WTC11 (cell line): ENCODE results near the gene NUDT22. TPM values are rescaled to one million over a fixed set of nuclear protein-coding genes. Genes with fewer than 3 reads are reported as not detected.

Experiments
- ATAC-seq: fragments of 200-7000 bp; cut with Tn5 transposase; 2 replicates; pipeline ENCODE4 v1.10.0; 2021; ENCODE audit warnings: mild to moderate bottlenecking, moderate library complexity
- CTCF ChIA-PET: fragments of 300-600 bp; sonication (Branson Sonifier 250); formaldehyde crosslinking; loops from one replicate; lab custom pipeline; 2021; ENCODE audit warnings: antibody characterized with exemption; lab: Charles Lee
- POLR2A ChIA-PET: fragments of 350-600 bp; sonication (Branson Sonifier 250); formaldehyde crosslinking; loops from one replicate; lab custom pipeline; 2021; ENCODE audit warnings: antibody characterized with exemption; lab: Charles Lee
- DNase-seq: peaks from one replicate; pipeline ENCODE4 v3.0.0; 2021; ENCODE audit warnings: low spot score
- H3K27ac Mint-ChIP-seq: 2 replicates; pipeline ENCODE4 v1.8.0; 2021; ENCODE audit warnings: mixed read lengths
- H3K27me3 Mint-ChIP-seq: 2 replicates; pipeline ENCODE4 v1.8.0; 2021; ENCODE audit warnings: low read depth, mild to moderate bottlenecking, moderate library complexity, mixed read lengths
- H3K36me3 Mint-ChIP-seq: 2 replicates; pipeline ENCODE4 v1.8.0; 2021; ENCODE audit warnings: mixed read lengths
- H3K4me1 Mint-ChIP-seq: 2 replicates; pipeline ENCODE4 v1.8.0; 2022; ENCODE audit warnings: mixed read lengths
- H3K4me3 Mint-ChIP-seq: 2 replicates; pipeline ENCODE4 v1.8.0; 2021; ENCODE audit warnings: mild to moderate bottlenecking, moderate library complexity, mixed read lengths
- H3K9me3 Mint-ChIP-seq: 2 replicates; pipeline ENCODE4 v1.8.0; 2021; ENCODE audit warnings: mixed read lengths
- GTF2I ChIP-seq: fragments of 250-450 bp; sonication (Bioruptor Pico); conservative IDR thresholded peaks from 2 replicates; pipeline ENCODE4 v1.4.0; 2021; ENCODE audit warnings: mild to moderate bottlenecking
- JUN ChIP-seq: sonication (generic); formaldehyde crosslinking; IDR thresholded peaks from 2 replicates; pipeline ENCODE4 v1.8.0; 2023; ENCODE audit warnings: mild to moderate bottlenecking, missing genetic modification reagents
- MXD4 ChIP-seq: fragments of 250-450 bp; sonication (Bioruptor Pico); IDR thresholded peaks from 2 replicates; pipeline ENCODE4 v1.8.0; 2021; ENCODE audit warnings: mild to moderate bottlenecking, moderate library complexity, borderline replicate concordance
- NFE2L1 ChIP-seq: sonication (generic); formaldehyde crosslinking; IDR thresholded peaks from 2 replicates; pipeline ENCODE4 v1.8.1; 2023; ENCODE audit warnings: missing genetic modification reagents
- NFYB ChIP-seq: sonication (generic); formaldehyde crosslinking; conservative IDR thresholded peaks from 2 replicates; pipeline ENCODE4 v1.8.0; 2022; ENCODE audit warnings: low read depth, missing genetic modification reagents
- PRRX2 ChIP-seq: fragments of 250-450 bp; sonication (Bioruptor Pico); IDR thresholded peaks from 2 replicates; pipeline ENCODE4 v1.8.0; 2021; ENCODE audit warnings: mild to moderate bottlenecking
- RORB ChIP-seq: fragments of 250-450 bp; sonication (Bioruptor Pico); IDR thresholded peaks from 2 replicates; pipeline ENCODE4 v1.9.0; 2021; ENCODE audit warnings: mild to moderate bottlenecking
- SMAD3 ChIP-seq: sonication (generic); formaldehyde crosslinking; IDR thresholded peaks from 2 replicates; pipeline ENCODE4 v1.8.0; 2022; ENCODE audit warnings: missing genetic modification reagents, mild to moderate bottlenecking, borderline replicate concordance
- SP1 ChIP-seq: sonication (generic); formaldehyde crosslinking; conservative IDR thresholded peaks from 2 replicates; pipeline ENCODE4 v1.8.1; 2022; ENCODE audit warnings: missing genetic modification reagents
- TEAD1 ChIP-seq: sonication (generic); formaldehyde crosslinking; IDR thresholded peaks from 2 replicates; pipeline ENCODE4 v1.8.0; 2022; ENCODE audit warnings: mild to moderate bottlenecking, missing genetic modification reagents
- TEAD4 ChIP-seq: sonication (generic); formaldehyde crosslinking; IDR thresholded peaks from 2 replicates; pipeline ENCODE4 v1.8.0; 2022; ENCODE audit warnings: mild to moderate bottlenecking, missing genetic modification reagents
- total RNA-seq: library from RNA; stranded (reverse); gene quantifications from 3 replicates; pipeline ENCODE4 v1.2.3, GENCODE V29; 2021
- TF ChIP-seq, protein P1 (sequence below): sonication (generic); formaldehyde crosslinking; IDR thresholded peaks from 2 replicates; pipeline ENCODE4 v1.8.1; 2023; ENCODE audit warnings: mild to moderate bottlenecking, missing genetic modification reagents, borderline replicate concordance
- TF ChIP-seq, protein P2 (sequence below): sonication (generic); formaldehyde crosslinking; IDR thresholded peaks from 2 replicates; pipeline ENCODE4 v1.8.0; 2022; ENCODE audit warnings: mild to moderate bottlenecking, missing genetic modification reagents
- TF ChIP-seq, protein P3 (sequence below): sonication (generic); formaldehyde crosslinking; IDR thresholded peaks from 2 replicates; pipeline ENCODE4 v1.8.0; 2023; ENCODE audit warnings: missing genetic modification reagents
- TF ChIP-seq, protein P4 (sequence below): sonication (generic); formaldehyde crosslinking; IDR thresholded peaks from 2 replicates; pipeline ENCODE4 v1.8.0; 2023; ENCODE audit warnings: missing genetic modification reagents, mild to moderate bottlenecking, borderline replicate concordance
- TF ChIP-seq, protein P5 (sequence below): sonication (generic); formaldehyde crosslinking; IDR thresholded peaks from 2 replicates; pipeline ENCODE4 v1.8.1; 2023; ENCODE audit warnings: mild to moderate bottlenecking, missing genetic modification reagents
- TF ChIP-seq, protein P6 (sequence below): sonication (generic); formaldehyde crosslinking; IDR thresholded peaks from 2 replicates; pipeline ENCODE4 v1.8.1; 2022; ENCODE audit warnings: low read depth, mild to moderate bottlenecking, moderate library complexity, missing genetic modification reagents, borderline replicate concordance
- TF ChIP-seq, protein P7 (sequence below): fragments of 250-450 bp; sonication (Bioruptor Pico); IDR thresholded peaks from 2 replicates; pipeline ENCODE4 v1.9.0; 2021; ENCODE audit warnings: mild to moderate bottlenecking
- TF ChIP-seq, protein P8 (sequence below): sonication (generic); formaldehyde crosslinking; IDR thresholded peaks from 2 replicates; pipeline ENCODE4 v1.8.1; 2023; ENCODE audit warnings: mild to moderate bottlenecking, missing genetic modification reagents

NUDT22 gene
- total RNA-seq, 1 experiment from 2014 or later: 64.4 TPM

DNA sequence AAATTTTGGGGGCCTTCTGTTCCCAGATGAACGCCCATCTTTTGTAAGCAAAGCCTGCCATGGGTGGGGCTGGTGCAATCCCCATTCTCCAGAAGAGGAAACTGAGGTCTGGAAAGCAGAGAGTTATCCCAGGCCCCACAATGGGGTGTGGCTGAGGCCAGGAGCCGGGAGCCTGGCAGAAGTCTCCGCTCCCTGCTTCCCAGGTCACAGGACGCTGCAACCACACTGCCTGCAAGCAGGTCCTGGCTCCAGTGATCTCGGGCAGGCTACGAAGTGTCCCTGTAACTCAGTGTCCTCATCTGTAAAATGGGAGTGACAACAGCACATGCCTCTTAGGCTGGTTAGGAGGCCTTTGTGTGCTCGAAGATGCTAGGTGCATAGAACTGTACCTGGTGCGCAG lies 27.0 kb downstream of the NUDT22 start:
- Mint-ChIP-seq H3K36me3 (peaks cover 8% of the 10 kb centered on the region), H3K4me3 (peak overlapping the region; percentile 47), H3K9me3 (no peaks in the 10 kb centered on the region), H3K27me3 (no peaks in the 10 kb centered on the region), H3K27ac (peak overlapping the region; percentile 76), H3K4me1 (peaks cover 38% of the 10 kb centered on the region)
- no peak for ATAC-seq
- no peak for DNase-seq
- ChIA-PET POLR2A (no interaction called here), CTCF (interaction anchor here (1.9 to 5.3 kb wide), 4 partner anchors 11 to 253 kb away, joined by 4 to 65 read pairs (median 46); partner anchors contain the start of genes ESRRA, FERMT3 and FKBP2)
- TF ChIP-seq, protein P1, sequence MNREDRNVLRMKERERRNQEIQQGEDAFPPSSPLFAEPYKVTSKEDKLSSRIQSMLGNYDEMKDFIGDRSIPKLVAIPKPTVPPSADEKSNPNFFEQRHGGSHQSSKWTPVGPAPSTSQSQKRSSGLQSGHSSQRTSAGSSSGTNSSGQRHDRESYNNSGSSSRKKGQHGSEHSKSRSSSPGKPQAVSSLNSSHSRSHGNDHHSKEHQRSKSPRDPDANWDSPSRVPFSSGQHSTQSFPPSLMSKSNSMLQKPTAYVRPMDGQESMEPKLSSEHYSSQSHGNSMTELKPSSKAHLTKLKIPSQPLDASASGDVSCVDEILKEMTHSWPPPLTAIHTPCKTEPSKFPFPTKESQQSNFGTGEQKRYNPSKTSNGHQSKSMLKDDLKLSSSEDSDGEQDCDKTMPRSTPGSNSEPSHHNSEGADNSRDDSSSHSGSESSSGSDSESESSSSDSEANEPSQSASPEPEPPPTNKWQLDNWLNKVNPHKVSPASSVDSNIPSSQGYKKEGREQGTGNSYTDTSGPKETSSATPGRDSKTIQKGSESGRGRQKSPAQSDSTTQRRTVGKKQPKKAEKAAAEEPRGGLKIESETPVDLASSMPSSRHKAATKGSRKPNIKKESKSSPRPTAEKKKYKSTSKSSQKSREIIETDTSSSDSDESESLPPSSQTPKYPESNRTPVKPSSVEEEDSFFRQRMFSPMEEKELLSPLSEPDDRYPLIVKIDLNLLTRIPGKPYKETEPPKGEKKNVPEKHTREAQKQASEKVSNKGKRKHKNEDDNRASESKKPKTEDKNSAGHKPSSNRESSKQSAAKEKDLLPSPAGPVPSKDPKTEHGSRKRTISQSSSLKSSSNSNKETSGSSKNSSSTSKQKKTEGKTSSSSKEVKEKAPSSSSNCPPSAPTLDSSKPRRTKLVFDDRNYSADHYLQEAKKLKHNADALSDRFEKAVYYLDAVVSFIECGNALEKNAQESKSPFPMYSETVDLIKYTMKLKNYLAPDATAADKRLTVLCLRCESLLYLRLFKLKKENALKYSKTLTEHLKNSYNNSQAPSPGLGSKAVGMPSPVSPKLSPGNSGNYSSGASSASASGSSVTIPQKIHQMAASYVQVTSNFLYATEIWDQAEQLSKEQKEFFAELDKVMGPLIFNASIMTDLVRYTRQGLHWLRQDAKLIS: no peak
- TF ChIP-seq TEAD1 (CRISPR knock-in tag) (no peak), RORB (no peak)
- TF ChIP-seq, protein P2, sequence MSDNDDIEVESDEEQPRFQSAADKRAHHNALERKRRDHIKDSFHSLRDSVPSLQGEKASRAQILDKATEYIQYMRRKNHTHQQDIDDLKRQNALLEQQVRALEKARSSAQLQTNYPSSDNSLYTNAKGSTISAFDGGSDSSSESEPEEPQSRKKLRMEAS (CRISPR knock-in tag): no peak
- TF ChIP-seq, protein P3, sequence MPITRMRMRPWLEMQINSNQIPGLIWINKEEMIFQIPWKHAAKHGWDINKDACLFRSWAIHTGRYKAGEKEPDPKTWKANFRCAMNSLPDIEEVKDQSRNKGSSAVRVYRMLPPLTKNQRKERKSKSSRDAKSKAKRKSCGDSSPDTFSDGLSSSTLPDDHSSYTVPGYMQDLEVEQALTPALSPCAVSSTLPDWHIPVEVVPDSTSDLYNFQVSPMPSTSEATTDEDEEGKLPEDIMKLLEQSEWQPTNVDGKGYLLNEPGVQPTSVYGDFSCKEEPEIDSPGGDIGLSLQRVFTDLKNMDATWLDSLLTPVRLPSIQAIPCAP (CRISPR knock-in tag): no peak

DNA sequence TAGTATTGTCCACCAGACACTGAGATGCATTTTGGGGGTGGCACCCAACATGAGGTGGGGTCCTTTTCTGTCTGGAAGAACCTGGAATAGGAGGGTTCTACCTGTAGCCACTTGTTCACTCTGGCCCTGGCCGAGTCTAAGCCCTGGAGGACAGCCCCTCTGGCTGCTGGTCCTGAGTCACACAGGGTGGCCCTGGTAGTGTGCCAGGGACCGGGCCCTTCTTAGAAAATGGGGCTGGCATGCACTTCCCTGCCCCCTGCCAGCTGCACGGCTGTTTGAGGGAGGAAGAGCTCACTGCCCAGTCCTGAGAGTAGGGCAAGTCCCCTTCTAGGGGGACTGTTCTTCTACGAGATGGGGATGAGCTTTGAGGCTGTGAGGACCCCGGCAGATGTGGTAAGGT lies 27.4 kb downstream of the NUDT22 start:
- DNase-seq: no peak
- peaks cover 8% of the 10 kb centered on the region for H3K36me3 Mint-ChIP-seq
- ChIA-PET CTCF (interaction anchor here (1.0 to 1.4 kb wide), 2 partner anchors 47 to 52 kb away, joined by 3 to 4 read pairs; partner anchors contain the start of gene ESRRA), POLR2A (no interaction called here)
- ATAC-seq: no peak
- no peaks in the 10 kb centered on the region for H3K27me3 Mint-ChIP-seq
- H3K27ac Mint-ChIP-seq: peak overlapping the region; percentile 76
- H3K4me3 Mint-ChIP-seq: peak overlapping the region; percentile 47
- no peaks in the 10 kb centered on the region for H3K9me3 Mint-ChIP-seq
- peaks cover 34% of the 10 kb centered on the region for H3K4me1 Mint-ChIP-seq
- no peak for TF ChIP-seq SP1
- no peak for TF ChIP-seq NFYB (CRISPR knock-in tag)
- no peak for TF ChIP-seq NFE2L1 (CRISPR knock-in tag)
- TF ChIP-seq SMAD3 (CRISPR knock-in tag): no peak
- no peak for TF ChIP-seq MXD4
- TF ChIP-seq, protein P4, sequence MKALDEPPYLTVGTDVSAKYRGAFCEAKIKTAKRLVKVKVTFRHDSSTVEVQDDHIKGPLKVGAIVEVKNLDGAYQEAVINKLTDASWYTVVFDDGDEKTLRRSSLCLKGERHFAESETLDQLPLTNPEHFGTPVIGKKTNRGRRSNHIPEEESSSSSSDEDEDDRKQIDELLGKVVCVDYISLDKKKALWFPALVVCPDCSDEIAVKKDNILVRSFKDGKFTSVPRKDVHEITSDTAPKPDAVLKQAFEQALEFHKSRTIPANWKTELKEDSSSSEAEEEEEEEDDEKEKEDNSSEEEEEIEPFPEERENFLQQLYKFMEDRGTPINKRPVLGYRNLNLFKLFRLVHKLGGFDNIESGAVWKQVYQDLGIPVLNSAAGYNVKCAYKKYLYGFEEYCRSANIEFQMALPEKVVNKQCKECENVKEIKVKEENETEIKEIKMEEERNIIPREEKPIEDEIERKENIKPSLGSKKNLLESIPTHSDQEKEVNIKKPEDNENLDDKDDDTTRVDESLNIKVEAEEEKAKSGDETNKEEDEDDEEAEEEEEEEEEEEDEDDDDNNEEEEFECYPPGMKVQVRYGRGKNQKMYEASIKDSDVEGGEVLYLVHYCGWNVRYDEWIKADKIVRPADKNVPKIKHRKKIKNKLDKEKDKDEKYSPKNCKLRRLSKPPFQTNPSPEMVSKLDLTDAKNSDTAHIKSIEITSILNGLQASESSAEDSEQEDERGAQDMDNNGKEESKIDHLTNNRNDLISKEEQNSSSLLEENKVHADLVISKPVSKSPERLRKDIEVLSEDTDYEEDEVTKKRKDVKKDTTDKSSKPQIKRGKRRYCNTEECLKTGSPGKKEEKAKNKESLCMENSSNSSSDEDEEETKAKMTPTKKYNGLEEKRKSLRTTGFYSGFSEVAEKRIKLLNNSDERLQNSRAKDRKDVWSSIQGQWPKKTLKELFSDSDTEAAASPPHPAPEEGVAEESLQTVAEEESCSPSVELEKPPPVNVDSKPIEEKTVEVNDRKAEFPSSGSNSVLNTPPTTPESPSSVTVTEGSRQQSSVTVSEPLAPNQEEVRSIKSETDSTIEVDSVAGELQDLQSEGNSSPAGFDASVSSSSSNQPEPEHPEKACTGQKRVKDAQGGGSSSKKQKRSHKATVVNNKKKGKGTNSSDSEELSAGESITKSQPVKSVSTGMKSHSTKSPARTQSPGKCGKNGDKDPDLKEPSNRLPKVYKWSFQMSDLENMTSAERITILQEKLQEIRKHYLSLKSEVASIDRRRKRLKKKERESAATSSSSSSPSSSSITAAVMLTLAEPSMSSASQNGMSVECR: no peak
- TF ChIP-seq, protein P5, sequence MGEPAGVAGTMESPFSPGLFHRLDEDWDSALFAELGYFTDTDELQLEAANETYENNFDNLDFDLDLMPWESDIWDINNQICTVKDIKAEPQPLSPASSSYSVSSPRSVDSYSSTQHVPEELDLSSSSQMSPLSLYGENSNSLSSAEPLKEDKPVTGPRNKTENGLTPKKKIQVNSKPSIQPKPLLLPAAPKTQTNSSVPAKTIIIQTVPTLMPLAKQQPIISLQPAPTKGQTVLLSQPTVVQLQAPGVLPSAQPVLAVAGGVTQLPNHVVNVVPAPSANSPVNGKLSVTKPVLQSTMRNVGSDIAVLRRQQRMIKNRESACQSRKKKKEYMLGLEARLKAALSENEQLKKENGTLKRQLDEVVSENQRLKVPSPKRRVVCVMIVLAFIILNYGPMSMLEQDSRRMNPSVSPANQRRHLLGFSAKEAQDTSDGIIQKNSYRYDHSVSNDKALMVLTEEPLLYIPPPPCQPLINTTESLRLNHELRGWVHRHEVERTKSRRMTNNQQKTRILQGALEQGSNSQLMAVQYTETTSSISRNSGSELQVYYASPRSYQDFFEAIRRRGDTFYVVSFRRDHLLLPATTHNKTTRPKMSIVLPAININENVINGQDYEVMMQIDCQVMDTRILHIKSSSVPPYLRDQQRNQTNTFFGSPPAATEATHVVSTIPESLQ: no peak
- TF ChIP-seq, protein P6, sequence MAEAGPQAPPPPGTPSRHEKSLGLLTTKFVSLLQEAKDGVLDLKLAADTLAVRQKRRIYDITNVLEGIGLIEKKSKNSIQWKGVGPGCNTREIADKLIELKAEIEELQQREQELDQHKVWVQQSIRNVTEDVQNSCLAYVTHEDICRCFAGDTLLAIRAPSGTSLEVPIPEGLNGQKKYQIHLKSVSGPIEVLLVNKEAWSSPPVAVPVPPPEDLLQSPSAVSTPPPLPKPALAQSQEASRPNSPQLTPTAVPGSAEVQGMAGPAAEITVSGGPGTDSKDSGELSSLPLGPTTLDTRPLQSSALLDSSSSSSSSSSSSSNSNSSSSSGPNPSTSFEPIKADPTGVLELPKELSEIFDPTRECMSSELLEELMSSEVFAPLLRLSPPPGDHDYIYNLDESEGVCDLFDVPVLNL (CRISPR knock-in tag): no peak
- TF ChIP-seq GTF2I: no peak
- TF ChIP-seq, protein P7, sequence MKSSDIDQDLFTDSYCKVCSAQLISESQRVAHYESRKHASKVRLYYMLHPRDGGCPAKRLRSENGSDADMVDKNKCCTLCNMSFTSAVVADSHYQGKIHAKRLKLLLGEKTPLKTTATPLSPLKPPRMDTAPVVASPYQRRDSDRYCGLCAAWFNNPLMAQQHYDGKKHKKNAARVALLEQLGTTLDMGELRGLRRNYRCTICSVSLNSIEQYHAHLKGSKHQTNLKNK (CRISPR knock-in tag): no peak
- no peak for TF ChIP-seq PRRX2 (CRISPR knock-in tag)
- TF ChIP-seq JUN: no peak
- TF ChIP-seq, protein P8, sequence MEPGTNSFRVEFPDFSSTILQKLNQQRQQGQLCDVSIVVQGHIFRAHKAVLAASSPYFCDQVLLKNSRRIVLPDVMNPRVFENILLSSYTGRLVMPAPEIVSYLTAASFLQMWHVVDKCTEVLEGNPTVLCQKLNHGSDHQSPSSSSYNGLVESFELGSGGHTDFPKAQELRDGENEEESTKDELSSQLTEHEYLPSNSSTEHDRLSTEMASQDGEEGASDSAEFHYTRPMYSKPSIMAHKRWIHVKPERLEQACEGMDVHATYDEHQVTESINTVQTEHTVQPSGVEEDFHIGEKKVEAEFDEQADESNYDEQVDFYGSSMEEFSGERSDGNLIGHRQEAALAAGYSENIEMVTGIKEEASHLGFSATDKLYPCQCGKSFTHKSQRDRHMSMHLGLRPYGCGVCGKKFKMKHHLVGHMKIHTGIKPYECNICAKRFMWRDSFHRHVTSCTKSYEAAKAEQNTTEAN (CRISPR knock-in tag): no peak
- TF ChIP-seq TEAD4: no peak
